OCI-LY1 (cell line): ENCODE results near the gene TEDC2.

Experiments used
- H2AFZ ChIP-seq: fragments of 200-600 bp; sonication (generic), shearing (Covaris generic); 2 replicates; pipeline ENCODE4 v1.6.0; 2014; ENCODE audit warnings: antibody characterized with exemption, mild to moderate bottlenecking, low read length
- H3F3A ChIP-seq: fragments of 200-600 bp; sonication (generic), shearing (Covaris generic); 2 replicates; pipeline ENCODE4 v1.6.0; 2014; ENCODE audit warnings: mild to moderate bottlenecking, antibody characterized with exemption, low read length, moderate library complexity; ENCODE audit not compliant: insufficient read depth
- H3K27ac ChIP-seq: fragments of 200-600 bp; sonication (generic); 2 replicates; pipeline ENCODE4 v1.5.1; 2014; ENCODE audit warnings: low read length, mixed run types, mild to moderate bottlenecking, low read depth; ENCODE audit not compliant: poor library complexity, severe bottlenecking
- H3K27me3 ChIP-seq: fragments of 200-600 bp; sonication (generic); 2 replicates; pipeline ENCODE4 v1.6.0; 2014; ENCODE audit warnings: antibody characterized with exemption, mild to moderate bottlenecking, low read length, moderate library complexity; ENCODE audit not compliant: insufficient read depth
- H3K36me3 ChIP-seq: fragments of 200-600 bp; sonication (generic); 2 replicates; pipeline ENCODE4 v1.6.1; 2014; ENCODE audit warnings: mild to moderate bottlenecking, antibody characterized with exemption, low read length, moderate library complexity, mixed read lengths; ENCODE audit not compliant: insufficient read depth
- H3K4me1 ChIP-seq: fragments of 200-600 bp; sonication (generic); 2 replicates; pipeline ENCODE4 v1.5.1; 2014; ENCODE audit warnings: mild to moderate bottlenecking, low read length, moderate library complexity; ENCODE audit not compliant: insufficient read depth, severe bottlenecking
- H3K4me2 ChIP-seq: fragments of 200-600 bp; sonication (generic), shearing (Covaris generic); 2 replicates; pipeline ENCODE4 v1.6.1; 2014; ENCODE audit warnings: low read length
- H3K4me3 ChIP-seq: fragments of 200-600 bp; sonication (generic); 2 replicates; pipeline ENCODE4 v1.5.1; 2014; ENCODE audit warnings: low read length, low read depth, mild to moderate bottlenecking, mixed read lengths; ENCODE audit not compliant: poor library complexity, severe bottlenecking
- H3K79me2 ChIP-seq: fragments of 200-600 bp; shearing (Covaris generic); 2 replicates; pipeline ENCODE4 v1.6.1; 2016; ENCODE audit warnings: mixed run types, low read length, mixed read lengths; ENCODE audit not compliant: insufficient read depth
- H3K9ac ChIP-seq: fragments of 200-600 bp; sonication (generic), shearing (Covaris generic); 2 replicates; pipeline ENCODE4 v1.6.1; 2014; ENCODE audit warnings: mild to moderate bottlenecking, low read length, mixed read lengths
- H3K9me2 ChIP-seq: fragments of 200-600 bp; sonication (generic), shearing (Covaris generic); 2 replicates; pipeline ENCODE4 v1.6.1; 2014; ENCODE audit warnings: low read depth, mild to moderate bottlenecking, low read length, mixed read lengths
- H3K9me3 ChIP-seq: fragments of 200-600 bp; shearing (Covaris generic); 2 replicates; pipeline ENCODE4 v1.6.1; 2014; ENCODE audit warnings: low read length, mixed read lengths
- H4K20me1 ChIP-seq: fragments of 200-600 bp; sonication (generic), shearing (Covaris generic); 2 replicates; pipeline ENCODE4 v1.6.0; 2016; ENCODE audit warnings: mild to moderate bottlenecking, low read length; ENCODE audit not compliant: insufficient read depth
- CTCF ChIP-seq: fragments of 200-600 bp; sonication (generic), shearing (Covaris generic); IDR thresholded peaks from 2 replicates; pipeline ENCODE4 v1.5.1; 2017; ENCODE audit warnings: mild to moderate bottlenecking, antibody characterized with exemption, low read length, moderate library complexity, mixed read lengths
- EZH2 ChIP-seq: fragments of 200-600 bp; sonication (generic), shearing (Covaris generic); IDR thresholded peaks from 2 replicates; pipeline ENCODE4 v1.8.0; 2017; ENCODE audit warnings: borderline replicate concordance, mixed run types, mild to moderate bottlenecking, antibody characterized with exemption, low read length, moderate library complexity, mixed read lengths

Gene TEDC2

DNA sequence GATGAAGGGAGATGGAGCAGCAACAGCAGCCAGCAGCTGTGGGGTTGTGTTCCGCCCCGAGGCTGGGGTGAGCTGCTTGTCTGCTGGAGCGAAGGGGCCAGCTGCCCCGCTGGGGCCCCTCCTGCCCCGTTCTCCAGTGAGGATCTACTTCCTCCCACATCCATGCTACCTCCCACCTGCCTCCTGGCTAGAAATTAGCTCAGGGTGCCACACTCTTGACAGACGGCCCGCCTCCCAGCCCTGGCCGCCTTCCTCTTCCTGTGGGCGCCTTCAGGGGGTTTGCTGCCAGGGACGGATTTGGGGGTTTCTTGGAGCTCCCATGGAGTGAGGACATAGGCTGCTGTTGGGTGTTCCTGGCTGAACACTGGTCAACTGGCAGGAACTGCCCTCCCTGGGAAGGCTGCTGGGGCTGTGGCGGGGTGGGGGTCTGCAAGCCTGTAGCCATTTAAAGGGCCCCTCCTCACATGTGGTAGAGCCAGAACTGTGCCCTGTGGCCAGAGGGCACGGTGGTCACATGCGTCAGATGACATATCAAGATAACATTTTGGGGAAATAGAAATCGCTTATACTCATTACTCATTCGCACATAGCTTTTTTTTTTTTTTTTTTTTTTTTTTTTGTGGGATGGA, 28.1 kb downstream of the TEDC2 start:
- no peak overlapping the region for H3K4me2 ChIP-seq
- H3K79me2 ChIP-seq: no peaks in the 10 kb centered on the region
- H3F3A ChIP-seq: no peaks in the 10 kb centered on the region
- no peak overlapping the region for H2AFZ ChIP-seq
- no peaks in the 10 kb centered on the region for H3K36me3 ChIP-seq
- TF ChIP-seq CTCF: no peak
- no peak for TF ChIP-seq EZH2
- H3K27me3 ChIP-seq: no peaks in the 10 kb centered on the region; the same call in 1 of the 2 replicates
- H3K27ac ChIP-seq: no peak overlapping the region
- no peak overlapping the region for H3K9ac ChIP-seq
- H3K9me3 ChIP-seq: no peaks in the 10 kb centered on the region
- peaks cover 8% of the 10 kb centered on the region for H3K4me1 ChIP-seq
- no peaks in the 10 kb centered on the region for H3K9me2 ChIP-seq
- no peaks in the 10 kb centered on the region for H4K20me1 ChIP-seq
- no peak overlapping the region for H3K4me3 ChIP-seq

DNA sequence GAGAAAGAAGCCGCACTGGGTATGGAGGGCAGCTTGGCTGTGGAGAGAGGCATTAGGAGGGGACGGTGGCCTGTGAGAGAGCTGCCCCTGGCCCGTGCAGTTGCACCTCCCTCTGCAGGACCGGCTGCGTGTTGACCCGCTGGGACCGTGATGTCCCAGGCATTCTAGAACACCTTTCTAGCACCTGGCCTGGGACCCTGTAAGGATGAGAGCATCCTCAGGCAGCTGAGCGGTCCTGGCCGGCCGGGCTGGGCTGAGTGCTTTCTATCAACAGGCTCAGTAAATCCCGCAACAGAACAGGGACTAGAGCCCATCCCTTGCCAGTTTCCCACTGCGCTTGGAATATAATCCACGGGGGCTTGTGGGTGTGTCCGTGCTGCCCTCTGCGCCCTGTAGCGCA, 29.7 kb downstream of the TEDC2 start:
- Histone ChIP-seq H3F3A (no peaks in the 10 kb centered on the region), H3K9me2 (no peaks in the 10 kb centered on the region), H3K79me2 (no peaks in the 10 kb centered on the region), H3K4me3 (no peak overlapping the region), H3K4me2 (no peak overlapping the region), H2AFZ (no peak overlapping the region), H3K27ac (no peak overlapping the region), H3K27me3 (no peaks in the 10 kb centered on the region; the same call in 1 of the 2 replicates), H3K36me3 (no peaks in the 10 kb centered on the region), H3K4me1 (peaks cover 8% of the 10 kb centered on the region), H3K9ac (no peak overlapping the region), H3K9me3 (no peaks in the 10 kb centered on the region), H4K20me1 (no peaks in the 10 kb centered on the region)
- TF ChIP-seq CTCF: no peak
- TF ChIP-seq EZH2: no peak

GRCh38 chr16:2490190-2491105, 30.5 kb downstream of the TEDC2 start:
- no peaks in the 10 kb centered on the region for H4K20me1 ChIP-seq
- no peaks in the 10 kb centered on the region for H3F3A ChIP-seq
- H2AFZ ChIP-seq: no peak overlapping the region
- no peaks in the 10 kb centered on the region for H3K9me3 ChIP-seq
- no peak overlapping the region for H3K4me3 ChIP-seq
- no peaks in the 10 kb centered on the region for H3K79me2 ChIP-seq
- no peak overlapping the region for H3K27ac ChIP-seq
- TF ChIP-seq CTCF (no peak), EZH2 (no peak)
- no peaks in the 10 kb centered on the region for H3K36me3 ChIP-seq
- no peaks in the 10 kb centered on the region for H3K9me2 ChIP-seq
- no peak overlapping the region for H3K4me2 ChIP-seq
- peaks cover 8% of the 10 kb centered on the region for H3K4me1 ChIP-seq
- H3K27me3 ChIP-seq: no peaks in the 10 kb centered on the region
- H3K9ac ChIP-seq: no peak overlapping the region
